Measurements from ENCODE around the gene ABLIM2. TPM values are rescaled to one million over a fixed set of nuclear protein-coding genes. Genes with fewer than 3 reads are reported as not detected.

ABLIM2 gene
- total and polyA plus RNA-seq, 2 of the 13 experiments (the other 11 are each of a cell fraction or from before 2014, with no cell fraction given) = 0.20 to 0.37 TPM

- Histone ChIP-seq H3K4me3 (replicated peaks in 1 of 3; ENCODE audit: insufficient read depth in 1 of 3, low read depth in 2 of 3, low read length in 3 of 3) (no peak overlapping the region), H4K20me1 (ENCODE audit: insufficient read depth, low read length) (no peaks in the 10 kb centered on the region), H3K36me3 (replicated peaks in 1 of 2; ENCODE audit: control insufficient read depth in 1 of 2, insufficient read depth in 2 of 2, low read length in 2 of 2) (no peaks in the 10 kb centered on the region), H3K9me3 (ENCODE audit: low read length) (no peaks in the 10 kb centered on the region), H3K4me1 (ENCODE audit: insufficient read depth, low read length) (peaks cover 54% of the 10 kb centered on the region), H2AFZ (ENCODE audit: low read length) (no peak overlapping the region), H3K4me2 (ENCODE audit: low read depth, low read length) (no peak overlapping the region), H3K9ac (ENCODE audit: insufficient read depth, low read depth, low read length) (no peak overlapping the region), H3K79me2 (ENCODE audit: insufficient read depth, low read length) (no peaks in the 10 kb centered on the region), H3K27me3 (ENCODE audit: control insufficient read depth in 1 of 2, insufficient read depth in 2 of 2, low read length in 2 of 2) (peaks cover 1 to 16% of the 10 kb centered on the region in 2 experiments; a peak in 2 of 5 replicates), H3K27ac (ENCODE audit: extremely low read length, insufficient read depth, low read length) (no peak overlapping the region)
- in situ Hi-C loops (cut with HindIII; ENCODE audit: extremely low pct_ligation_motif_present, low pct_unique_long_range_greater_than_20kb) = no loop called here
- BruUV-seq (replicated peaks) = no TSS peak
- no peak for FAIRE-seq
- intact Hi-C loops (cut with micrococcal nuclease; ENCODE audit: unreplicated experiment) = no loop called here
- POLR2A ChIA-PET = no interaction called here
- 13% methylated on average over 1 of the region's 1 CpG for WGBS (ENCODE audit: low lambda C conversion rate)
- TF ChIP-seq DDIT3 (CRISPR knock-in tag; IDR thresholded peaks at IDR 0.05) (no peak), KMT2B (CRISPR knock-in tag; IDR thresholded peaks at IDR 0.05) (no peak), YEATS4 (CRISPR knock-in tag; IDR thresholded peaks at IDR 0.05; ENCODE audit: borderline replicate concordance) (no peak), ZNF644 (CRISPR knock-in tag; IDR thresholded peaks at IDR 0.05; ENCODE audit: low read depth) (no peak), HOXA9 (CRISPR knock-in tag; IDR thresholded peaks at IDR 0.05; ENCODE audit: borderline replicate concordance) (no peak), PBX3 (CRISPR knock-in tag; IDR thresholded peaks at IDR 0.05; ENCODE audit: borderline replicate concordance) (no peak), PRDM10 (CRISPR knock-in tag; IDR thresholded peaks at IDR 0.05; ENCODE audit: low read depth) (no peak), ZNF790 (CRISPR knock-in tag; IDR thresholded peaks at IDR 0.05; ENCODE audit: borderline replicate concordance) (no peak), TRAFD1 (CRISPR knock-in tag; IDR thresholded peaks at IDR 0.05; ENCODE audit: borderline replicate concordance) (no peak), SALL1 (CRISPR knock-in tag; IDR thresholded peaks at IDR 0.05) (no peak), FOSL2 (CRISPR knock-in tag; IDR thresholded peaks at IDR 0.05) (no peak), AGO1 (IDR thresholded peaks at IDR 0.05; ENCODE audit: low read depth, low read length, poor library complexity, severe bottlenecking) (no peak)
- CTCF ChIA-PET (ENCODE audit: low intra/inter-chr PET ratio, low total read pairs) = no interaction called here
- DNase-seq (ENCODE audit: low spot score) = no peak
- no peak for ATAC-seq
These were observed 184.2 kb downstream of the ABLIM2 start for GRCh38 chr4:7974425-7974824.

All from HepG2 (cell line).